ENCODE measurements around the gene OR8H2. TPM values are rescaled to one million over a fixed set of nuclear protein-coding genes. Genes with fewer than 3 reads are reported as not detected.

The OR8H2 gene
- total RNA-seq, 2 donors from 2014 or later: not detected

DNA sequence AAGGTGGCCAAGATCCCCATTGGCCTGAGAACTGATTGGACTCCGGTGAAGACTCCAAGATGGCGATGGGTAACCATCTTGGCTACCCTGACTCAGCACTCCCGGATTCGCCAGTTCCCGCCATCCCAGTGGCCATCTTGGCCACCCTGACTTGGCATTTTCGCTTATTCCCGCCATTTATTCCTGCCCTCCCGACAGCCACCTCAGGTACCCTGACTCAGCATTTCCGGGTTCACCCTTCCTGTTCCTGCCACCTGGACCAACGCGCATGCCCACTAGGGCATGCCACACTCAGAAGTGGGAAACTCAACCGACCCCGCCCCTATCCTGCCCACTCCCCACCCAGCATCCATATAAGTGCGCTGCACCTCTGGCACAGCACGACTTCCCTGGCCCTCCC, 48.8 kb downstream of the OR8H2 start:
- TF ChIP-seq, protein P1, sequence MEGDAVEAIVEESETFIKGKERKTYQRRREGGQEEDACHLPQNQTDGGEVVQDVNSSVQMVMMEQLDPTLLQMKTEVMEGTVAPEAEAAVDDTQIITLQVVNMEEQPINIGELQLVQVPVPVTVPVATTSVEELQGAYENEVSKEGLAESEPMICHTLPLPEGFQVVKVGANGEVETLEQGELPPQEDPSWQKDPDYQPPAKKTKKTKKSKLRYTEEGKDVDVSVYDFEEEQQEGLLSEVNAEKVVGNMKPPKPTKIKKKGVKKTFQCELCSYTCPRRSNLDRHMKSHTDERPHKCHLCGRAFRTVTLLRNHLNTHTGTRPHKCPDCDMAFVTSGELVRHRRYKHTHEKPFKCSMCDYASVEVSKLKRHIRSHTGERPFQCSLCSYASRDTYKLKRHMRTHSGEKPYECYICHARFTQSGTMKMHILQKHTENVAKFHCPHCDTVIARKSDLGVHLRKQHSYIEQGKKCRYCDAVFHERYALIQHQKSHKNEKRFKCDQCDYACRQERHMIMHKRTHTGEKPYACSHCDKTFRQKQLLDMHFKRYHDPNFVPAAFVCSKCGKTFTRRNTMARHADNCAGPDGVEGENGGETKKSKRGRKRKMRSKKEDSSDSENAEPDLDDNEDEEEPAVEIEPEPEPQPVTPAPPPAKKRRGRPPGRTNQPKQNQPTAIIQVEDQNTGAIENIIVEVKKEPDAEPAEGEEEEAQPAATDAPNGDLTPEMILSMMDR (conservative IDR thresholded peaks at IDR 0.05): no peak
- no peaks in the 10 kb centered on the region for H3K27me3 ChIP-seq (ENCODE audit: control insufficient read depth, insufficient read depth, low read length, poor library complexity, severe bottlenecking)
- H3K36me3 ChIP-seq (ENCODE audit: control insufficient read depth, insufficient read depth, low read length): no peaks in the 10 kb centered on the region
- H3K9ac ChIP-seq (ENCODE audit: extremely low read depth, low read length, poor library complexity, severe bottlenecking): no peak overlapping the region
- H3K4me1 ChIP-seq (ENCODE audit: control insufficient read depth, insufficient read depth, low read length): no peaks in the 10 kb centered on the region
- Mint-ChIP-seq H3K4me3 (no peak overlapping the region), H3K36me3 (ENCODE audit: low read depth) (peaks cover 9% of the 10 kb centered on the region), H3K4me1 (no peaks in the 10 kb centered on the region), H3K9me3 (peaks cover 25% of the 10 kb centered on the region), H3K27me3 (ENCODE audit: insufficient read depth) (no peaks in the 10 kb centered on the region), H3K27ac (no peak overlapping the region)
- H3K4me3 ChIP-seq (ENCODE audit: low read length): peak overlapping the region; percentile 62
- no peak for DNase-seq
- no peak overlapping the region for H3K27ac ChIP-seq (ENCODE audit: low read depth, low read length)
- WGBS, 2 experiments (ENCODE audit: insufficient coverage in 1 of 2, insufficient read length in 1 of 2): 93 to 100% methylated on average over 5 to 15 of the region's 15 CpGs
- H3K9me3 ChIP-seq (ENCODE audit: control insufficient read depth, low read length): peaks cover 40% of the 10 kb centered on the region

Other genes with a start within 250 kb of the OR8H2 start
- gene TRIM51, start 220.4 kb upstream of the OR8H2 start, total RNA-seq: not detected
- not detected for gene OR5W2, start 189.1 kb upstream of the OR8H2 start, total RNA-seq
- gene OR5I1, start 167.3 kb upstream of the OR8H2 start, total RNA-seq: not detected
- gene OR10AG1, start 133.7 kb upstream of the OR8H2 start, total RNA-seq: not detected
- gene OR5F1, start 109.1 kb upstream of the OR8H2 start, total RNA-seq: not detected
- gene OR5AS1, start 76.0 kb upstream of the OR8H2 start, total RNA-seq: not detected
- not detected for gene OR8I2, start 10.4 kb upstream of the OR8H2 start, total RNA-seq
- not detected for gene OR8H3, start 18.7 kb downstream of the OR8H2 start, total RNA-seq
- not detected for gene OR8J3, start 36.5 kb downstream of the OR8H2 start, total RNA-seq
- gene OR8K5, start 56.6 kb downstream of the OR8H2 start, total RNA-seq: not detected
- not detected for gene OR5J2, start 72.9 kb downstream of the OR8H2 start, total RNA-seq
- gene OR5T2, start 130.6 kb downstream of the OR8H2 start, total RNA-seq: not detected
- gene OR5T3, start 148.6 kb downstream of the OR8H2 start, total RNA-seq: not detected
- not detected for gene OR5T1, start 170.5 kb downstream of the OR8H2 start, total RNA-seq
- not detected for gene OR8H1, start 188.6 kb downstream of the OR8H2 start, total RNA-seq
- gene OR8K3, start 211.5 kb downstream of the OR8H2 start, total RNA-seq: not detected
- gene OR8K1, start 242.4 kb downstream of the OR8H2 start, total RNA-seq: not detected